Panc1 (cell line): ENCODE results near the gene DRP2. TPM values are rescaled to one million over a fixed set of nuclear protein-coding genes. Genes with fewer than 3 reads are reported as not detected.

Experiments used
- ATAC-seq: fragments of 200-7000 bp; cut with Tn5 transposase; 2 replicates; pipeline ENCODE4 v1.9.1; 2020; ENCODE audit warnings: mild to moderate bottlenecking, moderate library complexity
- BruUV-seq: library from RNA; stranded (reverse); fragments of 400-500 nt; replicated peaks from 2 replicates; lab custom pipeline; 2021; lab: Mats Ljungman, UMichigan
- CTCF ChIA-PET: fragments of 300-600 bp; sonication (Branson Sonifier 250); formaldehyde crosslinking; loops from one replicate; lab custom pipeline; 2022; ENCODE audit warnings: antibody characterized with exemption; lab: Charles Lee
- POLR2A ChIA-PET: fragments of 300-600 bp; sonication (Branson Sonifier 250); formaldehyde crosslinking; loops from one replicate; lab custom pipeline; 2022; ENCODE audit warnings: antibody characterized with exemption; lab: Charles Lee
- DNase-seq: peaks from one replicate; pipeline ENCODE4 v3.0.0-alpha.2; 2010; ENCODE audit warnings: low read depth, low spot score
- H3K27ac ChIP-seq: 2 replicates; pipeline ENCODE4 v1.5.1; 2011; ENCODE audit warnings: mild to moderate bottlenecking, low read length, inconsistent platforms
- H3K27me3 ChIP-seq: fragments of 200-500 bp; sonication (Bioruptor generic); 2 replicates; pipeline ENCODE4 v1.6.0; 2014; ENCODE audit warnings: low read length, inconsistent platforms; ENCODE audit not compliant: control insufficient read depth, insufficient read depth
- H3K36me3 ChIP-seq: fragments of 200-500 bp; sonication (Bioruptor generic); 2 replicates; pipeline ENCODE4 v1.5.1; 2014; ENCODE audit warnings: inconsistent platforms, mild to moderate bottlenecking, low read length, moderate library complexity; ENCODE audit not compliant: control insufficient read depth, insufficient read depth
- H3K4me1 ChIP-seq: 2 replicates; pipeline ENCODE4 v1.5.1; 2011; ENCODE audit warnings: inconsistent platforms, mild to moderate bottlenecking, low read length, moderate library complexity; ENCODE audit not compliant: control insufficient read depth, insufficient read depth
- H3K4me3 ChIP-seq, 2 experiments: 2 replicates each; pipeline ENCODE4 v1.5.1; 2011 to 2012; ENCODE audit warnings: low read depth in 2 of 2, low read length in 2 of 2, mild to moderate bottlenecking in 2 of 2, inconsistent platforms in 1 of 2, moderate library complexity in 1 of 2
- H3K9me3 ChIP-seq: fragments of 200-500 bp; sonication (Bioruptor generic); 2 replicates; pipeline ENCODE4 v1.5.1; 2014; ENCODE audit warnings: low read depth, mild to moderate bottlenecking, inconsistent platforms, low read length, moderate library complexity; ENCODE audit not compliant: control insufficient read depth, insufficient read depth
- CTCF ChIP-seq: fragments of 450-650 bp; IDR thresholded peaks from 2 replicates; pipeline ENCODE4 v1.5.1; 2017; ENCODE audit warnings: mild to moderate bottlenecking
- POLR2AphosphoS5 ChIP-seq: IDR thresholded peaks from 2 replicates; pipeline ENCODE4 v1.6.1; 2012; ENCODE audit warnings: mild to moderate bottlenecking, low read depth, low read length, moderate library complexity
- REST ChIP-seq, 2 experiments: IDR thresholded peaks; 2 replicates each; pipeline ENCODE4 v1.6.1; 2011 to 2012; ENCODE audit warnings: low read depth in 2 of 2, control low read depth in 1 of 2, low read length in 1 of 2, mild to moderate bottlenecking in 1 of 2, moderate library complexity in 1 of 2; ENCODE audit not compliant: insufficient read depth in 1 of 2
- SIN3A ChIP-seq: IDR thresholded peaks from 2 replicates; pipeline ENCODE4 v1.6.1; 2012; ENCODE audit warnings: low read depth, mild to moderate bottlenecking, low read length, moderate library complexity, borderline replicate concordance; ENCODE audit not compliant: insufficient read depth
- TCF7L2 ChIP-seq: IDR thresholded peaks from 2 replicates; pipeline ENCODE4 v1.6.1; 2011; ENCODE audit warnings: mild to moderate bottlenecking, low read depth, low read length, inconsistent platforms
- in situ Hi-C: cut with HindIII; loops from 2 replicates; pipeline ENCODE4 v1.10.0; 2016; ENCODE audit warnings: low sequenced_read_pairs, low pct_unique_long_range_greater_than_20kb
- intact Hi-C: fragments of 100-400 bp; cut with micrococcal nuclease; formaldehyde crosslinking; loops from one replicate; pipeline ENCODE4 v1.10.0; 2022; ENCODE audit not compliant: unreplicated experiment
- total RNA-seq: library from RNA; stranded (reverse); gene quantifications from one replicate; pipeline ENCODE4 v1.2.1, GENCODE V29; 2021; ENCODE audit not compliant: unreplicated experiment

Gene DRP2
- total RNA-seq, 1 experiment from 2014 or later: 0.15 TPM

- Histone ChIP-seq H3K4me3 (no peak overlapping the region), H3K9me3 (no peaks in the 10 kb centered on the region), H3K27me3 (no peaks in the 10 kb centered on the region), H3K4me1 (no peaks in the 10 kb centered on the region), H3K36me3 (no peaks in the 10 kb centered on the region), H3K27ac (no peak overlapping the region)
- intact Hi-C loops (no loop called here), in situ Hi-C loops (no loop called here)
- no peak for TF ChIP-seq POLR2AphosphoS5
- no peak for TF ChIP-seq REST (IDR thresholded peaks at IDR 0.05; ENCODE audit: insufficient read depth in 1 of 2, low read depth in 2 of 2, low read length in 1 of 2)
- no peak for TF ChIP-seq TCF7L2
- no peak for TF ChIP-seq CTCF
- no peak for TF ChIP-seq SIN3A
- ChIA-PET CTCF (no interaction called here), POLR2A (no interaction called here)
- ATAC-seq (no peak), DNase-seq (no peak)
- no TSS peak for BruUV-seq
These were observed 84.2 kb downstream of the DRP2 start for GRCh38 chrX:101303790-101304189.

Other genes starting within 250 kb of the DRP2 start
- 39.7 TPM for gene TRMT2B, start 167.7 kb upstream of the DRP2 start, total RNA-seq
- gene TMEM35A, start 140.9 kb upstream of the DRP2 start, total RNA-seq: not detected
- 36.9 TPM for gene CENPI, start 121.6 kb upstream of the DRP2 start, total RNA-seq
- 0.18 TPM for gene TAF7L, start 71.5 kb downstream of the DRP2 start, total RNA-seq
- 39.1 TPM for gene TIMM8A, start 129.0 kb downstream of the DRP2 start, total RNA-seq
- gene BTK, start 166.4 kb downstream of the DRP2 start, total RNA-seq: not detected
- 308 TPM for gene RPL36A, start 171.2 kb downstream of the DRP2 start, total RNA-seq
- gene GLA, start 188.1 kb downstream of the DRP2 start, total RNA-seq: 115 TPM
- 91.5 TPM for gene HNRNPH2, start 188.4 kb downstream of the DRP2 start, total RNA-seq